Measurements from ENCODE around the gene ARMC2. TPM values are rescaled to one million over a fixed set of nuclear protein-coding genes. Genes with fewer than 3 reads are reported as not detected.
A peak's percentile ranks its signal among the peaks of the same experiment; 100 is the strongest.

The ARMC2 gene
- 1 to 10 TPM; 3.9 to 5.2 TPM for total RNA-seq

- CTCF ChIA-PET: interaction anchor here (0.6 to 3.6 kb wide), 10 partner anchors 8 to 777 kb away, joined by 3 to 21 read pairs (median 4); no protein-coding TSS in a partner anchor
- H3K4me3 Mint-ChIP-seq: peak within 1 kb of the TSS; percentile 78
- POLR2A ChIA-PET: interaction anchor here (0.7 to 1.0 kb wide), 2 partner anchors 24 to 290 kb away, joined by 3 to 6 read pairs; no protein-coding TSS in a partner anchor
Measured at GRCh38 chr6:108848116-108848868, at the start of gene ARMC2. ARMC2 (plus strand) TSS chr6:108848422; CDS start chr6:108854268, 5,846 bp downstream.

GRCh38 chr6:108798670-108799353, 49.4 kb upstream of the ARMC2 start:
- H3K9me3 Mint-ChIP-seq (ENCODE audit: low read depth): no peaks in the 10 kb centered on the region
- peak overlapping the region; percentile 45 for H3K4me3 Mint-ChIP-seq
- intact Hi-C loops (cut with DNase I, micrococcal nuclease): no loop called here
- ATAC-seq (peak; percentile 98), DNase-seq (peak; percentile 80)
- ChIA-PET POLR2A (interaction anchor here (0.6 kb wide), 1 partner anchor 240 kb away, joined by 8 read pairs; no protein-coding TSS in a partner anchor), CTCF (interaction anchor here (0.6 to 4.1 kb wide), 6 partner anchors 14 to 295 kb away, joined by 3 to 18 read pairs (median 4); no protein-coding TSS in a partner anchor)
- peaks cover 18% of the 10 kb centered on the region for H3K4me1 Mint-ChIP-seq
- H3K27me3 Mint-ChIP-seq: peaks cover 3% of the 10 kb centered on the region
- no peaks in the 10 kb centered on the region for H3K36me3 Mint-ChIP-seq (ENCODE audit: low read depth)
- H3K27ac Mint-ChIP-seq: peak overlapping the region; percentile 86

More at GRCh38 chr6:108848116-108848868, at the start of gene ARMC2:
- H3K27me3 Mint-ChIP-seq: no peaks in the 10 kb centered on the region
- H3K27ac Mint-ChIP-seq: peak within 1 kb of the TSS; percentile 74
- intact Hi-C loops (cut with DNase I, micrococcal nuclease): loop anchor here in 1 of 2 experiments (1.0 to 10.0 kb wide), 6 partner anchors 26 to 883 kb away; partner anchors contain the start of genes AK9, FIG4 and SESN1
- DNase-seq (peak; percentile 91), ATAC-seq (peak; percentile 93)
- H3K9me3 Mint-ChIP-seq (ENCODE audit: low read depth): no peaks in the 10 kb centered on the region
- H3K36me3 Mint-ChIP-seq (ENCODE audit: low read depth): no peaks in the 10 kb centered on the region
- peaks cover 23% of the 10 kb centered on the region for H3K4me1 Mint-ChIP-seq

- Mint-ChIP-seq H3K4me3 (no peak overlapping the region), H3K9me3 (ENCODE audit: low read depth) (no peaks in the 10 kb centered on the region), H3K4me1 (peaks cover 18% of the 10 kb centered on the region), H3K36me3 (ENCODE audit: low read depth) (no peaks in the 10 kb centered on the region), H3K27ac (no peak overlapping the region), H3K27me3 (peaks cover 3% of the 10 kb centered on the region)
- intact Hi-C loops (cut with DNase I, micrococcal nuclease): no loop called here
- no peak for DNase-seq
- ChIA-PET POLR2A (no interaction called here), CTCF (interaction anchor here (1.6 to 4.1 kb wide), 2 partner anchors 18 to 258 kb away, joined by 6 to 18 read pairs; no protein-coding TSS in a partner anchor)
- ATAC-seq: no peak
Measured at GRCh38 chr6:108799354-108799717, 48.9 kb upstream of the ARMC2 start.

- Mint-ChIP-seq H3K9me3 (ENCODE audit: low read depth) (no peaks in the 10 kb centered on the region), H3K27me3 (peaks cover 3% of the 10 kb centered on the region), H3K4me3 (no peak overlapping the region), H3K4me1 (peaks cover 18% of the 10 kb centered on the region), H3K36me3 (ENCODE audit: low read depth) (no peaks in the 10 kb centered on the region), H3K27ac (no peak overlapping the region)
- ChIA-PET POLR2A (no interaction called here), CTCF (interaction anchor here (4.1 kb wide), 1 partner anchor 258 kb away, joined by 18 read pairs; no protein-coding TSS in a partner anchor)
- intact Hi-C loops (cut with DNase I, micrococcal nuclease): no loop called here
- ATAC-seq (no peak), DNase-seq (no peak)
Measured at GRCh38 chr6:108799791-108800190, 48.4 kb upstream of the ARMC2 start.

GRCh38 chr6:108800427-108800864, 47.8 kb upstream of the ARMC2 start:
- no peak for ATAC-seq
- intact Hi-C loops (cut with DNase I, micrococcal nuclease): no loop called here
- Mint-ChIP-seq H3K36me3 (ENCODE audit: low read depth) (no peaks in the 10 kb centered on the region), H3K27me3 (peaks cover 3% of the 10 kb centered on the region), H3K4me1 (peaks cover 18% of the 10 kb centered on the region), H3K27ac (no peak overlapping the region), H3K4me3 (no peak overlapping the region), H3K9me3 (ENCODE audit: low read depth) (no peaks in the 10 kb centered on the region)
- ChIA-PET POLR2A (no interaction called here), CTCF (interaction anchor here (4.1 kb wide), 1 partner anchor 259 kb away, joined by 18 read pairs; no protein-coding TSS in a partner anchor)
- DNase-seq: no peak

- ChIA-PET CTCF (no interaction called here), POLR2A (no interaction called here)
- H3K4me1 Mint-ChIP-seq: peaks cover 18% of the 10 kb centered on the region
- H3K36me3 Mint-ChIP-seq (ENCODE audit: low read depth): no peaks in the 10 kb centered on the region
- ATAC-seq (no peak), DNase-seq (no peak)
- peaks cover 3% of the 10 kb centered on the region for H3K27me3 Mint-ChIP-seq
- no peaks in the 10 kb centered on the region for H3K9me3 Mint-ChIP-seq (ENCODE audit: low read depth)
- intact Hi-C loops (cut with DNase I, micrococcal nuclease): no loop called here
- H3K27ac Mint-ChIP-seq: no peak overlapping the region
- no peak overlapping the region for H3K4me3 Mint-ChIP-seq
Measured at GRCh38 chr6:108801366-108801765, 46.9 kb upstream of the ARMC2 start.

- intact Hi-C loops (cut with DNase I, micrococcal nuclease): no loop called here
- no peak overlapping the region for H3K4me3 Mint-ChIP-seq
- ChIA-PET CTCF (interaction anchor here (0.9 kb wide), 1 partner anchor 9 kb away, joined by 4 read pairs; no protein-coding TSS in a partner anchor), POLR2A (no interaction called here)
- peaks cover 3% of the 10 kb centered on the region for H3K27me3 Mint-ChIP-seq
- no peak overlapping the region for H3K27ac Mint-ChIP-seq
- ATAC-seq: no peak
- peaks cover 4% of the 10 kb centered on the region for H3K4me1 Mint-ChIP-seq
- DNase-seq: no peak
- H3K36me3 Mint-ChIP-seq (ENCODE audit: low read depth): no peaks in the 10 kb centered on the region
- no peaks in the 10 kb centered on the region for H3K9me3 Mint-ChIP-seq (ENCODE audit: low read depth)
Measured at GRCh38 chr6:108803982-108804490, 44.2 kb upstream of the ARMC2 start.

GRCh38 chr6:108804956-108805355, 43.3 kb upstream of the ARMC2 start:
- POLR2A ChIA-PET: no interaction called here
- Mint-ChIP-seq H3K4me3 (no peak overlapping the region), H3K27me3 (no peaks in the 10 kb centered on the region), H3K9me3 (ENCODE audit: low read depth) (no peaks in the 10 kb centered on the region), H3K4me1 (no peaks in the 10 kb centered on the region), H3K36me3 (ENCODE audit: low read depth) (no peaks in the 10 kb centered on the region), H3K27ac (no peak overlapping the region)
- CTCF ChIA-PET: interaction anchor here (0.9 to 1.1 kb wide), 2 partner anchors 9 to 88 kb away, joined by 3 to 4 read pairs; no protein-coding TSS in a partner anchor
- intact Hi-C loops (cut with DNase I, micrococcal nuclease): no loop called here
- DNase-seq (no peak), ATAC-seq (no peak)

GRCh38 chr6:108805611-108806167, 42.5 kb upstream of the ARMC2 start:
- CTCF ChIA-PET: interaction anchor here (1.1 to 1.3 kb wide), 2 partner anchors 18 to 87 kb away, joined by 3 read pairs; no protein-coding TSS in a partner anchor
- ATAC-seq (no peak), DNase-seq (no peak)
- no peaks in the 10 kb centered on the region for H3K4me1 Mint-ChIP-seq
- H3K4me3 Mint-ChIP-seq: no peak overlapping the region
- intact Hi-C loops (cut with DNase I, micrococcal nuclease): no loop called here
- no peak overlapping the region for H3K27ac Mint-ChIP-seq
- H3K9me3 Mint-ChIP-seq (ENCODE audit: low read depth): no peaks in the 10 kb centered on the region
- POLR2A ChIA-PET: no interaction called here
- no peaks in the 10 kb centered on the region for H3K27me3 Mint-ChIP-seq
- H3K36me3 Mint-ChIP-seq (ENCODE audit: low read depth): no peaks in the 10 kb centered on the region

- no peak overlapping the region for H3K4me3 Mint-ChIP-seq
- H3K9me3 Mint-ChIP-seq (ENCODE audit: low read depth): no peaks in the 10 kb centered on the region
- no peak for DNase-seq
- no peaks in the 10 kb centered on the region for H3K4me1 Mint-ChIP-seq
- no peaks in the 10 kb centered on the region for H3K36me3 Mint-ChIP-seq (ENCODE audit: low read depth)
- no peaks in the 10 kb centered on the region for H3K27me3 Mint-ChIP-seq
- intact Hi-C loops (cut with DNase I, micrococcal nuclease): no loop called here
- no peak overlapping the region for H3K27ac Mint-ChIP-seq
- ChIA-PET POLR2A (interaction anchor here (0.6 kb wide), 1 partner anchor 512 kb away, joined by 3 read pairs; no protein-coding TSS in a partner anchor), CTCF (interaction anchor here (0.9 to 1.3 kb wide), 2 partner anchors 18 to 30 kb away, joined by 3 to 4 read pairs; no protein-coding TSS in a partner anchor)
- no peak for ATAC-seq
Measured at GRCh38 chr6:108806171-108806570, 42.1 kb upstream of the ARMC2 start.

- H3K36me3 Mint-ChIP-seq (ENCODE audit: low read depth): no peaks in the 10 kb centered on the region
Measured at GRCh38 chr6:108806665-108807064, 41.6 kb upstream of the ARMC2 start.

More at GRCh38 chr6:108806665-108807064, 41.6 kb upstream of the ARMC2 start:
- ATAC-seq (peak; percentile 36), DNase-seq (no peak)
- Mint-ChIP-seq H3K27ac (no peak overlapping the region), H3K4me1 (no peaks in the 10 kb centered on the region), H3K9me3 (ENCODE audit: low read depth) (no peaks in the 10 kb centered on the region), H3K4me3 (no peak overlapping the region), H3K27me3 (no peaks in the 10 kb centered on the region)
- ChIA-PET CTCF (interaction anchor here (0.6 to 1.4 kb wide), 4 partner anchors 17 to 738 kb away, joined by 3 to 4 read pairs (median 3); no protein-coding TSS in a partner anchor), POLR2A (interaction anchor here (0.6 kb wide), 1 partner anchor 512 kb away, joined by 3 read pairs; no protein-coding TSS in a partner anchor)
- intact Hi-C loops (cut with DNase I, micrococcal nuclease): no loop called here

Measured in activated CD4-positive, alpha-beta T cell treated with anti-CD3 and anti-CD28 coated beads for 36 hours (primary cell).